Hematopoietic multipotent progenitor cell treated with erythropoietin and hydrocortisone succinate and interleukin-3 and kit ligand, for 4 days (in vitro differentiated cells): ENCODE measurements around the gene PDE4B.

Experiments
- DNase-seq: peaks from one replicate; pipeline ENCODE4 v3.0.0-alpha.2; 2015

The PDE4B gene

GRCh38 chr1:66348776-66349175 is 556.1 kb downstream of the PDE4B start:
- no peak for DNase-seq

- DNase-seq = no peak
Observed at GRCh38 chr1:66349242-66349641, 556.5 kb downstream of the PDE4B start.

- peak; percentile 75 for DNase-seq
Observed at GRCh38 chr1:66350001-66350547, 557.4 kb downstream of the PDE4B start.

GRCh38 chr1:66351478-66351877 is 558.8 kb downstream of the PDE4B start:
- no peak for DNase-seq

GRCh38 chr1:66351913-66352312 is 559.2 kb downstream of the PDE4B start:
- peak; percentile 29 for DNase-seq

GRCh38 chr1:66352792-66353191 is 560.1 kb downstream of the PDE4B start:
- DNase-seq = no peak

- no peak for DNase-seq
Observed at GRCh38 chr1:66353257-66353656, 560.6 kb downstream of the PDE4B start.

GRCh38 chr1:66354311-66355201 is 561.9 kb downstream of the PDE4B start:
- no peak for DNase-seq

- DNase-seq = no peak
Observed at GRCh38 chr1:66355756-66356155, 563.1 kb downstream of the PDE4B start.

- no peak for DNase-seq
Observed at GRCh38 chr1:66356605-66357004, 563.9 kb downstream of the PDE4B start.

- no peak for DNase-seq
Observed at GRCh38 chr1:66357021-66357420, 564.3 kb downstream of the PDE4B start.

GRCh38 chr1:66357478-66358197 is 564.9 kb downstream of the PDE4B start:
- peak; percentile 27 for DNase-seq

- DNase-seq = no peak
Observed at GRCh38 chr1:66359269-66359668, 566.6 kb downstream of the PDE4B start.

- DNase-seq = no peak
Observed at GRCh38 chr1:66359815-66360214, 567.1 kb downstream of the PDE4B start.

- DNase-seq = peak; percentile 62
Observed at GRCh38 chr1:66360285-66360724, 567.6 kb downstream of the PDE4B start.

- no peak for DNase-seq
Observed at GRCh38 chr1:66364578-66365391, 572.1 kb downstream of the PDE4B start.

- DNase-seq = no peak
Observed at GRCh38 chr1:66365635-66366034, 572.9 kb downstream of the PDE4B start.

- DNase-seq = peak; percentile 28
Observed at GRCh38 chr1:66366634-66367033, 573.9 kb downstream of the PDE4B start.

GRCh38 chr1:66367369-66367768 is 574.7 kb downstream of the PDE4B start:
- peak; percentile 25 for DNase-seq

GRCh38 chr1:66368261-66368660 is 575.6 kb downstream of the PDE4B start:
- no peak for DNase-seq

- DNase-seq = no peak
Observed at GRCh38 chr1:66370462-66370971, 577.8 kb downstream of the PDE4B start.

- DNase-seq = no peak
Observed at GRCh38 chr1:66371233-66372005, 578.7 kb downstream of the PDE4B start.
